Thyroid gland (tissue), 4 donors: Measurements from ENCODE around the gene TWSG1. TPM values are rescaled to one million over a fixed set of nuclear protein-coding genes. Genes with fewer than 3 reads are reported as not detected.

Experiments used
- DNase-seq, 2 donors: peaks; one replicate each; pipeline ENCODE4 v3.0.0-alpha.2; 2019
- H3K27ac ChIP-seq, 3 donors: fragments of 200-600 bp; sonication (generic); 1 replicate in 2 of 3; 2 replicates in 1 of 3; pipeline ENCODE4 v1.5.1; 2016 to 2019; ENCODE audit warnings: mild to moderate bottlenecking in 1 of 3, moderate library complexity in 1 of 3
- H3K27me3 ChIP-seq: fragments of 200-600 bp; sonication (generic); one replicate; pipeline ENCODE4 v1.5.1; 2019
- H3K36me3 ChIP-seq, 2 donors: fragments of 200-600 bp; sonication (generic); one replicate each; pipeline ENCODE4 v1.5.1; 2016 to 2019
- H3K4me1 ChIP-seq, 2 donors: fragments of 200-600 bp; sonication (generic); one replicate each; pipeline ENCODE4 v1.5.1; 2017 to 2019
- H3K4me3 ChIP-seq, 3 donors: fragments of 200-600 bp; sonication (generic); replicated peaks in 1 of 3; 1 replicate in 2 of 3; 2 replicates in 1 of 3; pipeline ENCODE4 v1.5.1; 2016; ENCODE audit warnings: mild to moderate bottlenecking in 1 of 3
- H3K9me3 ChIP-seq: fragments of 200-600 bp; sonication (generic); one replicate; pipeline ENCODE4 v1.5.1; 2017
- POLR2A ChIP-seq, 2 donors: fragments of 450-650 bp; IDR thresholded peaks; one replicate each; pipeline ENCODE4 v1.6.1; 2017; ENCODE audit warnings: antibody characterized with exemption in 2 of 2, mild to moderate bottlenecking in 2 of 2, moderate library complexity in 1 of 2
- WGBS, 2 donors: methylation state at CpG; one replicate each; pipeline ENCODE4 v1.1.5; 2017; 5-methylcytosine and 5-hydroxymethylcytosine counted together
- intact Hi-C: fragments of 100-400 bp; cut with DNase I; formaldehyde crosslinking; loops from one replicate; pipeline ENCODE4 v1.15.1; 2023
- total RNA-seq, 4 donors: library from RNA; depleted of rRNA; stranded (reverse); fragments of >200 nt; gene quantifications; one replicate each; pipeline ENCODE4 v1.2.3, GENCODE V29; 2016
- TF ChIP-seq, protein P1 (sequence below), 6 experiments: fragments of 200-600 bp in 3 of 6; fragments of 450-650 bp in 3 of 6; sonication (generic) in 3 of 6; IDR thresholded peaks; one replicate each; pipeline ENCODE4 v1.5.1; 2016 to 2019; ENCODE audit warnings: antibody characterized with exemption in 6 of 6, mild to moderate bottlenecking in 2 of 6, inconsistent platforms in 1 of 6, moderate library complexity in 1 of 6

Gene TWSG1
- total RNA-seq, 4 donors from 2014 or later, result 53.0 to 62.9 (median 59.7) TPM

DNA sequence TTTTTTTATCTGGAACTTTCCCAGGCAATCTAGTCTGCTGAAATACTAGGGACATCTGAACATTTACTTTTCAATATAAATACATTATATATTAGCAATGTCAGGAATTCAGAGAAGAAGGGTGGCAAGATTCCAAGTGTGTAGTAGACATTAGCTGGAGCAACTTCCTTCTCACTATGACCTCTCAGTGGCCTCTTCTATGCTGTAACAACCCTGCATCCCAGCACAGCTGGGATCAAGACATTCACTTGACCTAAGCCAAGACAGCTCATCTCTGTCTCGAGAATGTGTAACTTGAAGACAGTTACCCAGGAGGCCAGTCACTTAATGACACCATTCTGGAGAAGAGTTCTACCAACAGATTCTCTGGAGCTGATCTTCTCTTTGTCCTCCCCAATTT is 79.0 kb downstream of the TWSG1 start:
- H3K9me3 ChIP-seq, result no peaks in the 10 kb centered on the region

GRCh38 chr18:9416563-9417072 is 82.0 kb downstream of the TWSG1 start:
- 44 to 47% methylated on average over 6 of the region's 6 CpGs for whole genome bisulfite sequencing, 2 donors
- no peaks in the 10 kb centered on the region for H3K9me3 ChIP-seq
- peaks cover 20 to 23% of the 10 kb centered on the region in 2 donors for H3K4me1 ChIP-seq
- DNase-seq, result no peak
- no peaks in the 10 kb centered on the region for H3K36me3 ChIP-seq
- H3K27me3 ChIP-seq, result no peaks in the 10 kb centered on the region
- TF ChIP-seq, protein P1, sequence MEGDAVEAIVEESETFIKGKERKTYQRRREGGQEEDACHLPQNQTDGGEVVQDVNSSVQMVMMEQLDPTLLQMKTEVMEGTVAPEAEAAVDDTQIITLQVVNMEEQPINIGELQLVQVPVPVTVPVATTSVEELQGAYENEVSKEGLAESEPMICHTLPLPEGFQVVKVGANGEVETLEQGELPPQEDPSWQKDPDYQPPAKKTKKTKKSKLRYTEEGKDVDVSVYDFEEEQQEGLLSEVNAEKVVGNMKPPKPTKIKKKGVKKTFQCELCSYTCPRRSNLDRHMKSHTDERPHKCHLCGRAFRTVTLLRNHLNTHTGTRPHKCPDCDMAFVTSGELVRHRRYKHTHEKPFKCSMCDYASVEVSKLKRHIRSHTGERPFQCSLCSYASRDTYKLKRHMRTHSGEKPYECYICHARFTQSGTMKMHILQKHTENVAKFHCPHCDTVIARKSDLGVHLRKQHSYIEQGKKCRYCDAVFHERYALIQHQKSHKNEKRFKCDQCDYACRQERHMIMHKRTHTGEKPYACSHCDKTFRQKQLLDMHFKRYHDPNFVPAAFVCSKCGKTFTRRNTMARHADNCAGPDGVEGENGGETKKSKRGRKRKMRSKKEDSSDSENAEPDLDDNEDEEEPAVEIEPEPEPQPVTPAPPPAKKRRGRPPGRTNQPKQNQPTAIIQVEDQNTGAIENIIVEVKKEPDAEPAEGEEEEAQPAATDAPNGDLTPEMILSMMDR (IDR thresholded peaks at IDR 0.05), result no peak
- H3K4me3 ChIP-seq, result peak overlapping the region in 1 of 3 donors; percentile 2
- peak overlapping the region; percentile 70 to 93 (median 75) for H3K27ac ChIP-seq
- intact Hi-C loops, result no loop called here

More for the DNA sequence above, 79.0 kb downstream of the TWSG1 start:
- 44 to 77% methylated on average over 1 of the region's 1 CpG for WGBS, 2 donors
- no peaks in the 10 kb centered on the region for H3K27me3 ChIP-seq
- H3K4me1 ChIP-seq, result peaks cover 18 to 20% of the 10 kb centered on the region in 2 donors
- intact Hi-C loops, result no loop called here
- H3K4me3 ChIP-seq, result no peak overlapping the region
- DNase-seq, result no peak
- H3K36me3 ChIP-seq, result no peaks in the 10 kb centered on the region
- no peak overlapping the region for H3K27ac ChIP-seq
- TF ChIP-seq POLR2A (IDR thresholded peaks at IDR 0.05), result no peak
- TF ChIP-seq, protein P1 (IDR thresholded peaks at IDR 0.05), result no peak

- Histone ChIP-seq H3K36me3 (no peaks in the 10 kb centered on the region), H3K27me3 (no peaks in the 10 kb centered on the region), H3K4me1 (peaks cover 20 to 23% of the 10 kb centered on the region in 2 donors), H3K27ac (peak overlapping the region; percentile 70 to 93 (median 75)), H3K4me3 (peak overlapping the region in 1 of 3 donors; percentile 2), H3K9me3 (no peaks in the 10 kb centered on the region)
- TF ChIP-seq, protein P1 (IDR thresholded peaks at IDR 0.05), result no peak
- TF ChIP-seq POLR2A (IDR thresholded peaks at IDR 0.05), result no peak
- intact Hi-C loops, result no loop called here
- WGBS, 2 donors, result 16 to 24% methylated on average over 18 of the region's 18 CpGs
- peak; percentile 93 to 95 for DNase-seq
Observed at GRCh38 chr18:9417073-9417851, 82.7 kb downstream of the TWSG1 start.

GRCh38 chr18:9418047-9418690 is 83.6 kb downstream of the TWSG1 start:
- Histone ChIP-seq H3K27me3 (no peaks in the 10 kb centered on the region), H3K27ac (peak overlapping the region; percentile 70 to 93 (median 75)), H3K4me1 (peaks cover 26 to 29% of the 10 kb centered on the region in 2 donors), H3K9me3 (no peaks in the 10 kb centered on the region), H3K36me3 (no peaks in the 10 kb centered on the region), H3K4me3 (no peak overlapping the region)
- WGBS, 2 donors, result 58 to 59% methylated on average over 6 of the region's 6 CpGs
- intact Hi-C loops, result no loop called here
- TF ChIP-seq, protein P1 (IDR thresholded peaks at IDR 0.05), result no peak
- TF ChIP-seq POLR2A (IDR thresholded peaks at IDR 0.05), result no peak
- peak; percentile 30 to 47 for DNase-seq
